GM19463 (cell line): ENCODE data around the gene TRIM21.
"Not testable (repeated sequence)": the region's sequence is repeated elsewhere in the genome, so short reads cannot be mapped to it uniquely, and the experiment has no call there.

ENCODE experiments used
- ATAC-seq: cut with Tn5 transposase; IDR thresholded peaks from one replicate; pipeline ENCODE4 v1.9.1; 2021; ENCODE audit warnings: mild to moderate bottlenecking, moderate library complexity; ENCODE audit not compliant: unreplicated experiment

The TRIM21 gene

DNA sequence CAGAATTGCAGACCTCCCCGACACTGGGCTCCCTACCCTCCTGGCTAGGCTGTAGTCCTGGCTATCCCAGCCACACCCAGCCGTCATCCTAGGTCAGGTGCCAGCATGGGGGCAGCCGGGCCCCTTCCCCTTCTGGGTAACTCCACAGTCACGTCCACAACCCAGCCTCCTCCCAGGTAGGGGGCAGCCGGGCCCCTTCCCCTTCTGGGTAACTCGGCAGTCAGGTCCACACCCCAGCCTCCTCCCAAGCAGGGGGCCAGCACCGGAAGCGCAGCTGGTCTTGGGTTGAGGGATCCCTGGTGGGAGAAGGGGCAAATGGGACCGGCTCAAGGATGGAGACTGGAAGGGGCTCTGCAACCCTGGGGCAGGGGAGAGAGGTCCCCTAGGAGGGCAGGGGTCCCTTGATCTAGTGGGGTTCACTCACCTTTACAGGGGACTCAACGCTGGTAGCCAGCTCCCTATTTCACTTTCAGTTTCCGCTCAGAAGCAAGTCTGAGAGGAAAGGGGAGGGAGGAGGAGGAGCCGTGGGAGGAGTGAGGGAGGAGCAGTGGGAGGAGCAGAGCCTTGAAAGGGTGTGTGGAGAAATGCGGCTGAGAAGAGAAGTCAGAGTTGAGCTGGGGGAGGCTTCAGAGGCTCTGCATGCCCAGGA lies at the start of gene TRIM21:
Gene TRIM21 (minus strand): TSS at position 494 of the 649 bp plus-strand sequence. CDS start 3,293 bp downstream, outside the sequence.
- peak; percentile 99 for ATAC-seq

DNA sequence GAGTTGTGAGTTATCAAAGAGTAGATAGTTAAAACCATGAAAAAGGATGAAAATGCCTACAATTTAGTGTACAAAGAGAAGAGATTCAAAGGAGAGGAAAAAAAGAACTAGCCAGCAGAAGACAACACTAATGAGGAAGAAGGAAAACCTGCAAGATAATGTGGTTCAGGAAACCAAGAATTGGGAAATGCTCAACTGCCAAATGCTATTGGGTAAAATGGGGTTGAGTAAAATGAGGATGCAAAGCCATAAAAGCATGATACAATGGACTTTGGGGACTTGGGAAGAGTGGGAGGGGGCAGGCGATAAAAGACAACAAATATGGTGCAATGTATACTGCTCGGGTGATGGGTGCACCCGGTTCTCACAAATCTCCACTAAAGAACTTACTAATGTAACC lies 48.0 kb upstream of the TRIM21 start:
- no peak for ATAC-seq

DNA sequence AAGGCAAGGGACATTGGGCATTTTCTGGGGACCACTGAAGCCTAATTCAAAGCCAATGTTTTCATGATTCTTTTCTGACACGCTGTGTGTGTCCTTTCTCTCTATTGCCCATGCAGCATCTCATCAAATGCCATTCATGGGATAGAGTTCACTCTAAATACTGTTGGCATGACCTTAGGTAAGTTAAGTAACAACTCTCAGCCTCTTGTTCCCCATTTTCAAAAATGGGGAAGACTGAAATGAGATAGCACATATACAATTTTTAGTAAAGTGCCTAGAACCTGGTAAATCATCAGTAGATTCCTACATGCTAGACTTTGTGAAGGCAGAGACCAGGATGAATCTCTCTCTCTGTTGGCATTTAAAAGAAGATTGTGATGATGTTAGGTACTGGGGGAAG lies 42.9 kb upstream of the TRIM21 start:
- no peak for ATAC-seq

DNA sequence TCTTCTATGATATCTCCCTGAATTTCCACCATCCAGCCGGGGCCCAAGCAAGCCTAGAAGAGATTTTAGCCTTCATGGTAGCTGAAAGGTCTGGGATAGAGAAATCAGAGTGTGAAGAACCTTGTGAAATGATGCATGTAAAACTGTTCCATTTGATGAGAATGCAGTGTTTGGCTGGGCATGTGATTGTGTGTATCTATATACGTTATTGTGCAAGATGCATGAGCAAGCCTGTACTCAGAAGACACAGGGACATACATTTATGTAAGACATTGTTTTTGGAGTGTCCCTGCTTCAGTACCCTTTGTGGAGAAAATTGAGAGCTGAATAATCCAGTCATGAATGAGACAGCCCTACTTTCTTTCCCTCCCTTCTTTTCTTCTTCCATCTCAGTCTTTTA lies 40.4 kb upstream of the TRIM21 start:
- ATAC-seq: no peak

DNA sequence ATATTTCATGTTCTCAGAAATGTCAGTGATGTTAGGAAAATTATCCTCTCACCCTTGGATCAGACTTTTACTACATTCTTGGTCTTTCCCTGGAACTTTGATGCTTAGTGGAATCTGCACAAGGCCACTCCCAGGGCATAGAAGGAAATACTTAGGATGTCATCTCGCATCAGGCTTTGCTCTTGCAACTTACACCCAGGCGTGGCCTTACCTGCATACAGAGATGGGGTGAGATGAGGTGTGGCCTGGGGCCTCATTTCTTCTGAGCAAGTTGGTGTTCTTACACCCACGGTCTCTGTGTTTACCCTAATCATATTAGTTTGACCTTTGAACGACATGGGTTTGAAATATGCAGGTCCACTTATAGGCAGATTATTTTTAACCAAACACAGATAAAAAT lies 36.5 kb upstream of the TRIM21 start:
- ATAC-seq: no peak

DNA sequence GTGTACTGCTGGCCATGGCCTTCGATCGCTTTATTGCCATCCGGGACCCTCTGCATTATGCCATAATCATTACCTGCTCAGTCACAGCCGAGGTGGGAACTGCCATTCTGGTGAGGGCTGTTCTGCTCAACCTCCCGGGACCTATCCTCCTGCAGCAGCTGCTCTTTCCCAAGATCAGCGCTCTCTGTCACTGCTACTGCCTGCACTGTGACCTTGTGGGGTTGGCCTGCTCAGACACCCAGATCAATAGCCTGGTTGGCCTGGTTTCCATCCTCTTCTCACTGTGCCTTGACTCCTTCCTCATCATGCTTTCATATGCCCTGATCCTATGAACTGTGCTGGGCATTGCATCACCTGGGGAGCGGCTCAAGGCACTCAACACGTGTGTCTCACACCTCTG lies 24.9 kb upstream of the TRIM21 start:
- ATAC-seq: no peak

DNA sequence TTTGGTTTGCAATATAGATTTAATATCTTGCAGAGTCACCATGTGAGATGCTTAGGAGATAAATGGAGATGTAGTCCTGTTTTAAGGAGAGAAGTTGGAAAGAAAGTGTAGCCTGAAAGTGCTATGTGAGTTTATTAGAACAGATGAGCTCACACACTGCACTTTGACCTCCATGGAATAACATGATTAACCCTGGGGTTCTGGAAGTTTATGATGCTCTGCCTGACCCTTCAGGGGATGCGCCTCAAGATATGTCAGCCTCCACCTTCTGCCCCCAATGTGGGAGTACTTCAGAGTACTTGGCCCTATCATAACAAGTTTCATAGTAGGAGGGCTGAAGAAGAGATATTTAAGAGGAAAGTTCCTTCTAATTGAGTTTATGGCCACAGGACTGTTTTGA lies 23.3 kb upstream of the TRIM21 start:
- no peak for ATAC-seq

DNA sequence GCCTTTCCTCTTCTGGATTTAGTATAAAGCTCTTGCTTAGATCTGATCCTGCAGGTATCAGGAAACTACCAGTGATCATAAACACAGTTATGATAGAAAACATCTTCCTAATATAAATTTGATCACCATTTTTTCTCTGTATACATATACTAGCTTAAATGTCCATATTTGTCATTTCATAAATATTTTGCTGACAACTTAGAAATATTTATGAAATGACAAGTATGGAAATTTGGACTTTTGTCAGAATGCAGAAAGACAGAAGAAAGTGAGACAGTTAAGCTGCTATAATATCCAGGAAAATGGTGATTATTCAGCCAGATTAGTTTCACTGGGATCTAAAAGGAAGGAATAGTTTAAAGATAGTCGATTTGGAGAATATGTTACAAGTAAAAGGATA lies 22.8 kb upstream of the TRIM21 start:
- ATAC-seq: no peak

DNA sequence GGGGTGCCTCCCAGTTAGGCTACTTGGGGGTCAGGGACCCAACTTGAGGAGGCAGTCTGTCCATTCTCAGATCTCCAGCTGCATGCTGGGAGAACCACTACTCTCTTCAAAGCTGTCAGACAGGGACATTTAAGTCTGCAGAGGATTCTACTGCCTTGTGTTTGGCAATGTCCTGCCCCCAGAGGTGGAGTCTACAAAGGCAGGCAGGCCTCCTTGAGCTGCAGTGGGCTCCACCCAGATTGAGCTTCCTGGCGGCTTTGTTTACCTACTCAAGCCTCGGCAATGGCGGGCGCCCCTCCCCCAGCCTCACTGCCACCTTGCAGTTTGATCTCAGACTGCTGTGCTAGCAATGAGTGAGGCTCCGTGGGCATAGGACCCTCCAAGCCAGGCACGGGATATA lies 12.7 kb upstream of the TRIM21 start:
- ATAC-seq: not testable (repeated sequence)

DNA sequence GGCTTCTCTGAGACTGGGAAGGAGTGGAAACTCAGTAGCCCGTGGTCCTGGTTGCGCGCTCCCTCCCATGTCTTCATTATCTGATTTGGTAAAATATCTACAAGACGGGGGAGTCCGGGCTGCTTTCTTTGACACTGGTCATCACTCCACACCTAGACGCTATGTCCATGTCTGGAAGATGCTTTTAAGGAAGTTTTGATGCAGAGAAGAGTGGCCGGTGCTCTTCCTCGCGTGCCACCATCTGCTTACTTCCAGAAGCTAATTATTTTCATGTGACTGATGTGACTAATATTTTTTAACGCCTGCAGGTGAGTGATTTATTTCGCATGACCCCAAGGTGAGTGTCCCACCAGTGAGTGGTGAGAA lies 339 bp upstream of the TRIM21 start:
- ATAC-seq: peak; percentile 6

DNA sequence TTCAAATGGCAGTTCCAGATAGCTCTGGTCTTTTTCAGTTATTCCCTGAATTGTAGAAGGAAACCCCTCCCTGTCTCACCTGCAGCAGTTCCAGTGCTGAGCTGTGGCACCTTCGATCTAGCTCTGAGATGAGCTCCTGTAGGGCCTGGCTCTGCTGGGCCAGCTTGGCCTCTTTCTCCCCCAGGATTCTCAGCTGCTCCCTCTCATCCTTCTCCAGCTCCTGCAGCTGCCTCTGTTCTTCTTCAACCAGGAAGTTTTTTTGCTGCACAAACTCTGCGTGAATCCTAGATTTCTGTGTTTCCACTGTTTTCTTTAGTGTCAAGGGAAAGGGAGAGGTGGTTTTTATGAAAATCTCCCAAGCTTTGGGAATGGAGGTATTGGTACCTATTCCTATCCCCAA lies 5.3 kb downstream of the TRIM21 start:
- no peak for ATAC-seq

DNA sequence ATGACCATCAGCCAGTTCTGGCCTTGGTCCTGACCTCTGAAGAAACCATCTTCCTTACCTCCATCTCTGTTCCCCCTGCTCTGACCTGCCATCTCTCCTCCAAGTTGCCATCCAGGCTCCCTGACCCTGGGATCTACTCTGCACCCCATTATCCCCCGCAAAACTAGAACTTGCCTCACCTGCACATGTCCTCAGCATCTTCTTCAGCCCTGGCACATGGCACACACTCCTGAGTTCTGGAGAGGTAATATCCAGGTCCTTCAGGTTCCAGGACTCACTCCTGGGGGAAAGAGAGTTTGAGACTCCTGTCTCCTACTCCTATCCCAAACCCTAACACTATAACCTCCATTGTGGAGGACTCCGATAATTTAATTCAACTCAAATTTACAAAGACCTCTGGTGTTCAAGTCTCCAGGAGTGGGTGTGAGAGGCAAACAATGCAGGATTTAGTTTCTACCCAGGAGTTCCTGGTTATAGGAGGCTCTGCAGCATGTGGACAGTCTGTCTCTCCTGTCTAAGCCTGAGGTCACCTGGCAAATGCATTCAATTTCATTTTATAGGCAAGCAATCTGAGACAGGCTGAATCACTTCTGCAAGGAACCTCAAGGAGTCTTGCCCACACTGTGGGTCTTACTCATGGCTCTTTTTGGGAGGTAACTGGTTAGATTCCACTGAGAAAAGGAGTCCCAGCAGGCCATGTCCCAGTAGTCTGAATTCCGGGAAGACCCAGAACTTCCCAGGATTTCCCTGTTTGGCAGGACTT lies 7.3 kb downstream of the TRIM21 start:
- no peak for ATAC-seq

DNA sequence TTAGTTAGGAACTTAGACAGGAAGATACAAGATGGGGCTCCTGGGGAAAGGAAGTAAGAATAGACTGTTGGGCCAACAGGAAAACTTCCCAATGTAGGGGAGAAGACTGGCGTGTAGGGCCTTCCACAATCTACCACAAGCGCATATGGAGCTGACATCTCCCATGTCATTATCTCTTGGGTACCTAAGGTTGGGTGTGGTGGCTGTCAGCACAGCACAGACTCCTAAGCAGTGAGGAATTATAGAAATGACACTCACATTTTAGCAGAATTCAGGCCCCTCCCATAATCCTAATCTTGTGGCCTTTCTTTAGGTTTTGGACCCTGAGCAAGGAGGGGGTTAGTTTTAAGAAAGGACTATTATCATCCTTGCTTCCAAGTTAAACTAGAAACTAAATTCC lies 11.6 kb downstream of the TRIM21 start:
- ATAC-seq: no peak

DNA sequence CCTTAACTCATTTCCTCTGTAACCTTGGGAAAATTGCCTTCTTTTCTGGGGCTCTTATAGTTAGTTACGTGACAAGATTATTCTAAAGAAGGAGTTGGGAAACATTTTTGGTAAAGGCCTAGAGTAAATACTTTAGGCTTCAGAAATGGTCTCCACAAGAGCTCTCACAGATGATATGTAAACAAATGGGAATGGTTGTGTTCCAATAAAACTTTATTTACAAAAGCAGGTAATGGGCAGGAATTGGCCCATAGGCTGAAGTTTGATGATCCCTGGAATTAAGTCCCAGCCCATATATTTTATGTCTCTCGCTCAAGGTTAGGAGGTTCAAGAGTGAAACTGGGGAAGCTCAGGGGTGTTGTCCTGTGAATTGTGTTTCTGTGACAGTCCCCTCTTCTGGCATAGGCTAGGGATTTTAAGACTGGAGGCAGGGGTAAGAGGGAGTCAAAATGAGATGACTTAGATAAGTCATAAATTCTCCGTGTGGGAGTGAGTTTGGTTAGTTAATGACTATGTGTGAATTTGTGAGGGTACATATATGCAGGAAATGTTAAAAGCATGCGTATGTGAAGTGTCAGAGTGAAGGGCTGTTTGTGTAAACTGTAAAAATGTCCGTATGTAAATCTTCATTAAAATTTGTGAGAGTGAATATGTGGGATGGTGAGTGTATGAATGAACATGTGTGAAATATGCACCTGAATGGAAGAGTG lies 17.9 kb downstream of the TRIM21 start:
- no peak for ATAC-seq

DNA sequence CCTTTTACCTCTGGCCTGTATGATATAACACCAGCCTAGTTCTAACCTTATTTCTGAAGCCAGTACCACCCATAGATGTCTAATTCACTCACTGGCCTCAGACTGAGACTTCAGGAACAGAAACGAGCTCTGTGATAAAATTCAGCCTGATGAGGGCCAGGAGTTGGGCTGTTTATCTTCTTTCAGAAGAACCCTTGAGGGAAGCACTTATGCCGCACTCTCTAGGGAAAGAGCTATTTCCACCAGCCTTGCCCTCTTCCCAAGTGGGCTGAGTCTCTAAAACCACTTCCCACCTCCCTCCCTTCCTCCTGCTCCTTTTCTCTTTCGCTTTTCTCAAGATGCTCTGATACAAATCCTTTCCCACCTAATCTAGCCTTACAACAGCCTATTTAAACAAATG lies 23.3 kb downstream of the TRIM21 start:
- ATAC-seq: no peak

DNA sequence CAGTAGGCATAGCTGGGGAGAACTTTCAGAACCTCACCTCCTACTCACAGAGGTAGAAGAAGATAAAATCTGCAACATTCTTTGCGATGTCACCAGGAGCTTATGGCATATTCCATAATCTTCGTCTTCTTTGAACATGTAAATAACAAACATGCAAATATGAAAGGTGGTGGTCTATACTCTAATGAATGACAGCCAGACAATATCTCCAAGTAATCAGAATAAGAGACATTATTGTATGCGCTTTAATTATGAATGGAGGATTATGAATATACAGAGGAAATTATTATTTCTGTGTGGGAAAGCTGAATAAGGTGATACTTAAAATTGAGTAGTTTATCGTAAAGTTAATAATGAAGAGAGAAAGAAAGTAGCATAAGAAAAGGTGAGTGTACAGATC lies 25.2 kb downstream of the TRIM21 start, which contains the start of gene OR52B4:
Gene OR52B4 (minus strand): TSS at position 101 of the 400 bp plus-strand sequence. CDS start 91 bp downstream, at position 10.
- ATAC-seq: no peak

DNA sequence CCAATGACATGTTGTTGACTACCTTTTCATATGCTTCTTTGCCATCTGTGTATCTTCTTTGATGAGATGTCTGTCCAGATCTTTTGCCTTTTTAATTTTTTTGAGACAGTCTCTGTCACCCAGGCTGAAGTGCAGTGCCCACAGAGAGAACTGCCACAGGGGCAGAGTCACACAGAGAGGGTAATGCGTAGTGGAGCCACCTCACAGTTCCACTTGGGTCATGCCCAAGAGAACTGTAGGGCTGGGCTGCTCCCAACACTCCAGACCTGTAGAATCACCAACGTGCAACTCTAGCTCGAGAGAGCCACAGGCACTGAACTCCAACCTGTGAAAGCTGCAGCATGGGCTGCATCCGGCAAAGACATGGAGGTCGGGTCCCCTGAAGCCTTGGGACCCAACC lies 45.4 kb downstream of the TRIM21 start:
- not testable (repeated sequence) for ATAC-seq

DNA sequence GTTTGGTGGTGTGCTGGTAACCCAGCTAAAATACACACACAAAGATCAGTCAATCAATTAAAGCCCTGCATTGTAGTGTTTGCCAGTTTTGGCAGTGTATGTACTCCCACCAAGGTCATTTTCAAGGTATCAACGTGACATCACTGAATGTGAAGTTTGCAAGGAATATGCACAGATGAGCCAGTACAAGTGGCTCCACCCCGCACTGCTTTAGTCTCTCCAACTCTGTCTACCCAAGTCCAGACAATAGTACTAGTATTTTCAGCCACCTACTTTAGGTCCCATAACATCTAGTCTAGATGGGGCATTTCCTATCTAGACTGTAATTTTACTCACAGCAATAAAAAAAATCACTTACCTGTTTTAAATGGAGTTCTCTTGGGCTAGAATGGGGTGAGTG lies 48.1 kb downstream of the TRIM21 start:
- ATAC-seq: not testable (repeated sequence)
